Measurements from ENCODE around the gene GFOD1. TPM values are rescaled to one million over a fixed set of nuclear protein-coding genes. Genes with fewer than 3 reads are reported as not detected.

GFOD1 gene
- total RNA-seq, 1 experiment from 2014 or later = 0.62 TPM

DNA sequence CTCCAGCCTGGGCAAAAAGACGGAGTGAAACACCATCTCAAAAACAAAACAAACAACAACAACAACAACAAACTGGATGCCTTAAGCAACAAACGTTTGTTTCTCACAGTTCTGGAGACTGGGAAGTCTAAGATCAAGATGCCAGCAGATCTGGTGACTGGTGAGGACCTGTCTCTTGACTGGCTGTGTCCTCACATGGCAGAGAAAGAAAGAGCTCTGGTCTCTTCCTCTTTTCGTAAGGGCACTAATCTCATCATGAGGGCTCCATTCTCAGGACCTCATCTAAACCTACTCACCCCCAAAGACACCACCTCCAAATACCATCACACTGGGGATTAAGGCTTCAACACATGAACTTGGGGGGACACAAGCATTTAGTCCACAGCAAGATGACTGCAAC lies 13.5 kb upstream of the GFOD1 start:
- BruUV-seq (replicated peaks) = no TSS peak
- H3K36me3 ChIP-seq (ENCODE audit: control insufficient read depth, insufficient read depth, low read length) = no peaks in the 10 kb centered on the region
- ChIA-PET POLR2A (interaction anchor here (0.7 kb wide), 1 partner anchor 315 kb away, joined by 3 read pairs; no protein-coding TSS in a partner anchor), CTCF (no interaction called here)
- no peaks in the 10 kb centered on the region for H3K27me3 ChIP-seq (ENCODE audit: control insufficient read depth, insufficient read depth, low read length)
- intact Hi-C loops (cut with micrococcal nuclease; ENCODE audit: unreplicated experiment) = no loop called here
- no peak overlapping the region for H3K27ac ChIP-seq (ENCODE audit: low read length)
- H3K4me3 ChIP-seq (ENCODE audit: low read depth in 2 of 2, low read length in 2 of 2) = no peak overlapping the region
- H3K4me1 ChIP-seq (ENCODE audit: control insufficient read depth, insufficient read depth, low read length) = no peaks in the 10 kb centered on the region
- TF ChIP-seq, protein P1, sequence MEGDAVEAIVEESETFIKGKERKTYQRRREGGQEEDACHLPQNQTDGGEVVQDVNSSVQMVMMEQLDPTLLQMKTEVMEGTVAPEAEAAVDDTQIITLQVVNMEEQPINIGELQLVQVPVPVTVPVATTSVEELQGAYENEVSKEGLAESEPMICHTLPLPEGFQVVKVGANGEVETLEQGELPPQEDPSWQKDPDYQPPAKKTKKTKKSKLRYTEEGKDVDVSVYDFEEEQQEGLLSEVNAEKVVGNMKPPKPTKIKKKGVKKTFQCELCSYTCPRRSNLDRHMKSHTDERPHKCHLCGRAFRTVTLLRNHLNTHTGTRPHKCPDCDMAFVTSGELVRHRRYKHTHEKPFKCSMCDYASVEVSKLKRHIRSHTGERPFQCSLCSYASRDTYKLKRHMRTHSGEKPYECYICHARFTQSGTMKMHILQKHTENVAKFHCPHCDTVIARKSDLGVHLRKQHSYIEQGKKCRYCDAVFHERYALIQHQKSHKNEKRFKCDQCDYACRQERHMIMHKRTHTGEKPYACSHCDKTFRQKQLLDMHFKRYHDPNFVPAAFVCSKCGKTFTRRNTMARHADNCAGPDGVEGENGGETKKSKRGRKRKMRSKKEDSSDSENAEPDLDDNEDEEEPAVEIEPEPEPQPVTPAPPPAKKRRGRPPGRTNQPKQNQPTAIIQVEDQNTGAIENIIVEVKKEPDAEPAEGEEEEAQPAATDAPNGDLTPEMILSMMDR (IDR thresholded peaks at IDR 0.05) = no peak
- TF ChIP-seq POLR2AphosphoS5 (IDR thresholded peaks at IDR 0.05; ENCODE audit: low read depth, low read length) (no peak), TCF7L2 (IDR thresholded peaks at IDR 0.05; ENCODE audit: low read depth, low read length) (no peak), SIN3A (IDR thresholded peaks at IDR 0.05; ENCODE audit: borderline replicate concordance, insufficient read depth, low read depth, low read length) (no peak)
- TF ChIP-seq, protein P2, sequence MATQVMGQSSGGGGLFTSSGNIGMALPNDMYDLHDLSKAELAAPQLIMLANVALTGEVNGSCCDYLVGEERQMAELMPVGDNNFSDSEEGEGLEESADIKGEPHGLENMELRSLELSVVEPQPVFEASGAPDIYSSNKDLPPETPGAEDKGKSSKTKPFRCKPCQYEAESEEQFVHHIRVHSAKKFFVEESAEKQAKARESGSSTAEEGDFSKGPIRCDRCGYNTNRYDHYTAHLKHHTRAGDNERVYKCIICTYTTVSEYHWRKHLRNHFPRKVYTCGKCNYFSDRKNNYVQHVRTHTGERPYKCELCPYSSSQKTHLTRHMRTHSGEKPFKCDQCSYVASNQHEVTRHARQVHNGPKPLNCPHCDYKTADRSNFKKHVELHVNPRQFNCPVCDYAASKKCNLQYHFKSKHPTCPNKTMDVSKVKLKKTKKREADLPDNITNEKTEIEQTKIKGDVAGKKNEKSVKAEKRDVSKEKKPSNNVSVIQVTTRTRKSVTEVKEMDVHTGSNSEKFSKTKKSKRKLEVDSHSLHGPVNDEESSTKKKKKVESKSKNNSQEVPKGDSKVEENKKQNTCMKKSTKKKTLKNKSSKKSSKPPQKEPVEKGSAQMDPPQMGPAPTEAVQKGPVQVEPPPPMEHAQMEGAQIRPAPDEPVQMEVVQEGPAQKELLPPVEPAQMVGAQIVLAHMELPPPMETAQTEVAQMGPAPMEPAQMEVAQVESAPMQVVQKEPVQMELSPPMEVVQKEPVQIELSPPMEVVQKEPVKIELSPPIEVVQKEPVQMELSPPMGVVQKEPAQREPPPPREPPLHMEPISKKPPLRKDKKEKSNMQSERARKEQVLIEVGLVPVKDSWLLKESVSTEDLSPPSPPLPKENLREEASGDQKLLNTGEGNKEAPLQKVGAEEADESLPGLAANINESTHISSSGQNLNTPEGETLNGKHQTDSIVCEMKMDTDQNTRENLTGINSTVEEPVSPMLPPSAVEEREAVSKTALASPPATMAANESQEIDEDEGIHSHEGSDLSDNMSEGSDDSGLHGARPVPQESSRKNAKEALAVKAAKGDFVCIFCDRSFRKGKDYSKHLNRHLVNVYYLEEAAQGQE (IDR thresholded peaks at IDR 0.05; ENCODE audit: insufficient read depth in 1 of 2, low read depth in 2 of 2, low read length in 1 of 2) = no peak
- DNase-seq (ENCODE audit: low read depth, low spot score) = no peak
- in situ Hi-C loops (cut with HindIII; ENCODE audit: low pct_unique_long_range_greater_than_20kb, low sequenced_read_pairs) = no loop called here
- no peaks in the 10 kb centered on the region for H3K9me3 ChIP-seq (ENCODE audit: control insufficient read depth, insufficient read depth, low read depth, low read length)
- no peak for ATAC-seq

DNA sequence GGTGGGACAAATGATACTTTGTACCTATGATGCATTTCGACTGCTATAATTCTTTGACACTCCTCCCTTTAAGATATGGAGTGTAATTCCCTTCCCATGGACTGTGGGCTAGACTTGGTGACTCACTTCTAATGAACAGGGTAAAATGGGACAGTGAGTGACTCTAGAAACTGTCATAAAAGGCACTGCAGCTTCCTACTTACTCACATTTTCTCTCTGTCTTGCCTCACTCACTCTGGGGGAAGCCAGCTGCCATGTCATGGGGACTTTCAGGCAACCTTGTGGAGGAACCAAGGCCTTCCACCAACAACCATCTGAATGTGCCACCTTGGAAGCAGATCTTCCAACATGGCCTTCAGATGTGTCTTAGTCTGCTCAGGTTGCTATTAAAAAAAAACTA lies 12.9 kb upstream of the GFOD1 start:
- H3K4me3 ChIP-seq (ENCODE audit: low read depth in 2 of 2, low read length in 2 of 2) = no peak overlapping the region
- H3K27ac ChIP-seq (ENCODE audit: low read length) = no peak overlapping the region
- CTCF ChIA-PET = no interaction called here
- no peaks in the 10 kb centered on the region for H3K9me3 ChIP-seq (ENCODE audit: control insufficient read depth, insufficient read depth, low read depth, low read length)
- no peaks in the 10 kb centered on the region for H3K36me3 ChIP-seq (ENCODE audit: control insufficient read depth, insufficient read depth, low read length)
- H3K4me1 ChIP-seq (ENCODE audit: control insufficient read depth, insufficient read depth, low read length) = no peaks in the 10 kb centered on the region
- H3K27me3 ChIP-seq (ENCODE audit: control insufficient read depth, insufficient read depth, low read length) = no peaks in the 10 kb centered on the region
- POLR2A ChIA-PET = no interaction called here
- ATAC-seq (no peak), DNase-seq (ENCODE audit: low read depth, low spot score) (no peak)
- intact Hi-C loops (cut with micrococcal nuclease; ENCODE audit: unreplicated experiment) = no loop called here
- TF ChIP-seq TCF7L2 (IDR thresholded peaks at IDR 0.05; ENCODE audit: low read depth, low read length) (no peak), SIN3A (IDR thresholded peaks at IDR 0.05; ENCODE audit: borderline replicate concordance, insufficient read depth, low read depth, low read length) (no peak), POLR2AphosphoS5 (IDR thresholded peaks at IDR 0.05; ENCODE audit: low read depth, low read length) (no peak)
- TF ChIP-seq, protein P2 (IDR thresholded peaks at IDR 0.05; ENCODE audit: insufficient read depth in 1 of 2, low read depth in 2 of 2, low read length in 1 of 2) = no peak
- TF ChIP-seq, protein P1 (IDR thresholded peaks at IDR 0.05) = no peak
- in situ Hi-C loops (cut with HindIII; ENCODE audit: low pct_unique_long_range_greater_than_20kb, low sequenced_read_pairs) = no loop called here
- no TSS peak for BruUV-seq (replicated peaks)

Measured in Panc1 (cell line).